ENCODE results near the gene FRMPD1.

- TF ChIP-seq POLR2A (IDR thresholded peaks at IDR 0.05; ENCODE audit: low read depth, low read length) (no peak), POLR2AphosphoS5 (IDR thresholded peaks at IDR 0.05; ENCODE audit: low read depth, low read length) (no peak), TAF1 (IDR thresholded peaks at IDR 0.05; ENCODE audit: borderline replicate concordance, low read depth, low read length) (no peak)
Observed at GRCh38 chr9:37788332-37788731, 137.6 kb downstream of the FRMPD1 start.

Data from GM12892 (cell line).